ENCODE data around the gene C12orf42.

DNA sequence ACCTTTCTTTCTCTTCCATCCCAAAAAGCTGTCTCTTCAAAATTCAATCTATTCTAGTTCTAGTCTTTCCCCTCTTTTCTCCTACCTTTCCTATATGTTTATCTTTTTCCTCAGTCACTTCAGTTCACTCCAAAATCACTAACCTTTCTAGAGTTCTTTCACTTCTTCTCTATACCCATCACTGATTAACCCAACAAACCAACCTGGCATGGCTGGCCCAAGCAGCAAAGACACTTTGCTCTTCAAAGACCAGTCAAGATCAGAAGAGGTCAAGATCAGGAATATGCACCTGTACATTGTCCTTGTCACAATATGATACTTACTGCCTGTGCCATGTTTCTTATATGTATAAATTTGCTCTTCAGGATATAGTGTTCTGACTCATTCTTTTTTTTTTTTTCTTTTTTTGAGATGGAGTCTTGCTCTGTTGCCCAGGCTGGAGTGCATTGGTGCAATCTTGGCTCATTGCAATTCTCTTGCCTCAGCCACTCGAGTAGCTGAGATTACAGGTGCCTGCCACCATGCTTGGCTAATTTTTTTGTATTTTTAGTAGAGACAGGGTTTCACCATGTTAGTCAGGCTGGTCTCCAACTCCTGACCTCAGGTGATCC, 112.9 kb downstream of the C12orf42 start:
- TF ChIP-seq CTCF (IDR thresholded peaks at IDR 0.05) = no peak
- no peak for TF ChIP-seq POLR2A (IDR thresholded peaks at IDR 0.05)
- TF ChIP-seq POLR2AphosphoS5 (IDR thresholded peaks at IDR 0.05) = no peak

All from upper lobe of left lung (tissue), 4 donors.